Measurements from ENCODE around the gene COL9A1.

The COL9A1 gene

DNA sequence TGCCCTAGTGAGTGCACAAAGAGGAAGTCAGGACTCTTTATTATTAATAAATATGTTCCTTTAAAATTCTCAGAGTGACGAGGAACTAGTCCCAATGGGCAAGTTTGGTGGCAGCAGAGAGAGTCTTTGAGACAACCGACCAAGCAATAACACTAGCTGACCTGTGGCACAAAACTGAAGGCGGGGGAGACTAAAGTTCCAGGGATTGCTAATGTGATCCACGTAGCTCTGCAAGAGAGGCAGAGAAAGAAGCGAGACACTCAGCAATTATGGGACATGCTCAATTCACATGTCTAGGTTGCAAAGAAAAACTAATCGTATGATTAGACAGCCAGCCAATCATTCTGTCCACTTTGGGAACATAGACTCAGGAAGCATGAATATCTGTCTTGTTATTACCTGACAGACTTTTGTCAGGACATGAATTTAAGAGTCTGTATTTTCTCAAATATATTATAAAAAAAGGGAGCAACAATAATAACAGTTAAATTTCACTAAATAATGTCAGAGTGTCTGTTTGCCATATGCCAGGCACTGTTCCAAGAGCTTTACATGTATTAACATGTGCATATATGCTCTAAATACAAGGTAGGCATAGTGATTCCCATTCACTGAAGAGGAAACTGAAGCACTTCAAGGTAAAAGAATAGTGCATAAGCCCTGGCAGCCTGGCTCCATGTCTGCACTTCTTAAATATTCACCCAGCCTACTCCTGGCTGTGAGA lies 81.0 kb downstream of the COL9A1 start:
- DNase-seq, result no peak

DNA sequence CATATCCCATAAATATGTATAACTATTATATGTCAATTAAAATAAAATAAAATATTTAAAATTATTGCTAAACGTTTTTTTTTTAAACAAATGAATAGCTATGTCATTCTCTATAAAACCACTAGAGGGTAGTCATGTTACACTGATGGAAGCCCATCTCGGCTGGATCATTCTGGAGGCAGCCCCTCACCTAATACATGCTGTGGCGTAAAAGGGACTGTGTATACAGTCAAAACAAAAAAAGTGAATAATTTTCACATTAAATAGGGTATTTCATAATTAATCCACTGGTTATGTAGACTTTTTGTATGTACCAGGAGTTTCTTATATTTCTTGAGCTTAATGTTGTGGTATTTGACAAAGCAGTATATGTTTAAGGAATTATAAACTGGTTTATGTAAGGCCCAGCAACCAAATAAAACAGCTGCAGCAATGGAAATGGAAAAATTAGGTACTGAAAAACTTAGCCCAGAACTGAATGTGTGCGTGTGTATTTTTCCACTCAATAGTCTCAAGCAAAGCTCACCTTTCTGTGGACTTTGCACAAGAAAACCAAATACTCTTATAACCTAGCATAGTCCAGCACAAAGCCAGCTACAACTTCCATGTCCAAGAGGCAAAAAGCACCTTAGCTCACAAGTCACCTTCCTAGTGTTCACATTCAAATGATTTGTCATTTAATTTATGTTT lies 81.7 kb downstream of the COL9A1 start:
- DNase-seq, result peak; percentile 14

DNA sequence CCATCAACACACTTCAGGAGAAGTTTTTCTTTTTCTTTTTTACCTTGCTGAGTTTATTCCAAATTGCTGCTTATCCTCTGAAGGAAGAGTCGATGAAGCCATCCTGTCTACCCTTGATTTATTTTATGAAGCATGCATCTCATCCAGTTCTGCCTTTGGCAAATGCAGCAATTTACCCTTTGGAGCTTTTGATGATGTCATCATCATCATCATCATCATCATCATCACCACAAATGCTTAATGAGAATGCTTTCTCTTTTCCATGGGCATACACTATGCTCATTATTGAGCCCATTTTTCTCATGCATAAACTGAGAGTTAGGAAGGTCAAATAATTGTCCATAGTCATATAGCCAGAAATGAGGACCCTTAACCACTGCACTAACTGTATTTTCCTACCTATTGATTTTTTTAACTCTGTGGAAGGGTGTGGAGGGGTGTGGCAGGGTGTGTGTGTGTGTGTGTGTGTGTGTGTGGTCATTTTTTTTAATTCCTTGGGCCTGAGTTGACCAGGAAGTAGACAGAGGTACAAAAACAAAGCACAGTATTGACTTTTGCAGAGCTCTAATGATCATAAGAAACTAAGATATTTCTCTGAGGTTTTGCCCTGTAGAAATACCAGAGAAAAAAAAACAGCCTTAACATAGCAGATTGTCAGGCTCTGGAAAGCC lies 82.8 kb downstream of the COL9A1 start:
- no peak for DNase-seq

DNA sequence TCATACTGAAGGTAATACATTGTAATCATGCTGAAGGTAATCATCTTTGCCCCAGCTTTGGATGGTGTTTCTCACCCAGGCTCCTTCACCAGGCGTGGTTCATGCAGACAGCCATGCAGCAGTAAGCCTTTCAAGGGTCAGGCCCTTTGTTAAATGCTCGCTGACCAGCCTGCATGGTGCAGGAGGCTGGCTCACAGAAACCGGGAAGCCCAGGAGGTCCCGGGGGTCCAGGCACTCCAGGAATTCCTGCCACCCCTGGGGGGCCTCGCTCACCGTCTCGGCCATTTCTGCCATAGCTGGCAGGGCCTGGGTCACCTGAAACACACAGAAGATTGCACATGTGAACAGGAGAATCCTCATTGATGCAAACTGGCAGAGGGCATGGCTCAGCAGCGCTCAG lies 86.1 kb downstream of the COL9A1 start:
- DNase-seq, result no peak

DNA sequence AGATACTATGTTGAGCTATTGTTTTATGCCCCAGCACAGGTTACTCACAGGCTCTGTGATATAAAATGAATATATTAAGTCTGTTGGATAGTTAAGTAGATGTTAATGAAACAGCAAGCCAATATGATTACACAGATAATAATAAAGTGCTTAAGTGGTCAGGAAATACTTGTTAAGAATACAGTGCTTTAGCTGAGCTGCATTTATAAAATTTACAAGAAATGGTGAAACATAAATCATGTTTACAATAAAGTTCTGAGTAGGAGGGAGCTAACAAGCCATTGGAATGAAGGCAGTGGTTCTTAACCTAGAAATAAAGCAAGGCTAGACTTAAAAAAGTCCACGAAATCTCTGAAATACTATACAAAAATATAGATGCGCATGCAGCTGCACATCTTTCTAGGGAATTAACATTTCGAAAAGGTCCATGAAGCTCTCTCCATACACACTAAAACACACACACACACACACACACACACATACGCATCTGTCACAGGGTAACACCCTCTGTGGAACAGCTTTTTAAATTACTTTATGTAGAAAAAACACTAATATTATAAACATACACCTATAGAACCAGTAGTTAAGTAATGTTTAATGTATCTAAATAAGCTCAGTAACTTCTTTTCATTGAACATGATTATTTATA lies 87.3 kb downstream of the COL9A1 start:
- DNase-seq, result no peak

DNA sequence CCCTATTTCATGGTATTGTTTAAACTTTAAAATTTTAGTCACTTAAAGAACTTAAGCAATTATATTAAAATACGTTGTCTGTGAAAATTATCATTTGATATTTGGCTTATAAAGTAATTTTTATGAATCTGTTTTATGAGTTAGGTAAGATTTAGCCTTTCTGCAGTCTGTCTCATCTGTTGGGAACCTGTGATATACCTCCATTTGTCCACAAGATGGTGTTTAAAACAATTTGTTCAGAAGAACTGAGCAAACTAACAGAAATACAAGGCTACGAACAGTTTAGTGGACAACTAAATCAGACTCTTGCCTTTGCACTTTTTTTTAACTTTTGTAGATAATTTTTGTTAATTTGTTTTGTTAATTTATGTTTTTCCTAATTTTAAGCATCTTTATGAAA lies 92.4 kb downstream of the COL9A1 start:
- DNase-seq, result no peak

DNA sequence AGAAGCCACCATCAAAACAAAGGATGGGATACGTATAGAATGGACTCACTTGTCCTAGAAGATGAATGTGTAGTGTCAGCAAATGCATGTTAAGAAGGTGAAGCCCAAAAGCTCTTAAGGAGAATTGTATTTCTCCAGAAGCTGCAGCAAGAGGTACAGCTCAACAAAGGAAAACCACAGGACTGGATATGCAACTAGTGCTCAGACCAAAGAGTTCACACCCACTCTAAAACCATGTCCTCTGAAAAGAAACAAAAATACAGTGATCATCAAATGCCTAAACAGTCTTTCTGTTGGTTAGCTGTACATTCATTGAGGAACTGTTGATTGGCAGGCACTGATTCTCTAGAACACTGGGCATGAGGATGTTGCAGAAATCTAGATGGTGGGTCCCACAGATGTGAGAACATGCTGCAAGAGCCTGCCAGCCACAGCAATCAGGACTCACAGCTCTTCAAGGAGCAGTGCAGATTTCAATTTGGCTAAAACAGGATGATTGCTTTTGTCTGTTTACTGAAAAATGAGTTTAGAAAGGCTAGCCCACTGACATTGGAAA lies 94.6 kb downstream of the COL9A1 start:
- no peak for DNase-seq

DNA sequence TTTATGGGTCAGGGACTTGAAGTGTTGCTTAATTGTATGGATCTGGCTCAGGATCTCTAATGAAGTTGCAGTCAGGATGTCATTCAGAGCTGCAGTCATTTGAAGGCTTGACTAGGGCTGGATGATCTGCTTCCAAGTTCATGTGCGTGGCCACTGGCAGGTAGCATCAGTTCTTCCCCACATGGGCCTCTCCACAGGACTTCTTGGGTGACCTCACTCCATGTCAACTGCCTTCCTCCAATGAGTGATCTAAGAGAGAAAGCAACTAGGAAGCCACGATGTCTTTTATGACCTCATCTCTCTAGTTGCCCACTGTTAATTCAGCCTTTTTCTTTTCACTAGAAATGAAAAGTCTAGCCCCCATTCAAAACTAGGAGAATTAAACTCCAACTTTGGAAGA lies 104.1 kb downstream of the COL9A1 start:
- no peak for DNase-seq

DNA sequence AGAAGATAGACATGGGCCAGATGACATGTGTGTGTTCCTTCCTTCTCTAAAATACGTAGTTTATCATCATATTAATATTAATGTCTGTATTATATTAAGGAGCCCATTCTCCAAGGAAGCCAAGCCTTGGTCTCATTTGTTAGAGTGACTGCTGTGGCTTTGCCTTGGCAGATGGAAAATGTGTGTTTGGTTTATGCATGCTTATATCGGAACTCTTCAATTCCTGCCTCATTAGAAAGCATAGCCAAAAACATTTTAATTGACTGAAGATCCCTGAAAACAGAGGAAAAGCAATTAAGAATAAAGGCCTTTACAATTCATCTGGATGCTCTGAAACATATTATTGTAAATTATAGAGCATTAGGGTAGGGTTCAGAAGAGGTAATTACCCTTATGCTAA lies 106.4 kb downstream of the COL9A1 start:
- DNase-seq, result no peak

DNA sequence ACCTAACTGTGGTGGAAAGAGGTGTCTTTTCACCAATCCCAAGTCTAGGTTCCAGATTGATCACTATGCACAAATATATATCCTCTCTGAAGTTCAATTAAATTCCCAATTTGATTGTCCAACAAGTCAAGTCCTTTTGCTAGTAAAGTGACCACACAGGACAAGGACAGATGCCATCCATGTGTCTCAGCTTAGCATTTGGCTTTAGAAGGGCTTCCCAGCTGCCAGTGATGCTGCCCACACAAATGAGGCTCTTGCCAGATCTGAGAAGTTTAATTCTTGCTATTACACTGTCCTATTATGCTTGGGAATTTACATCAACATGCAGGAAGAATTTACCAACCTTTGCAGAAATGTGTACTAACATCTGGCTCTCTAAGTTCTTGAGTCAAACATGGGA lies 108.5 kb downstream of the COL9A1 start:
- DNase-seq, result no peak

DNA sequence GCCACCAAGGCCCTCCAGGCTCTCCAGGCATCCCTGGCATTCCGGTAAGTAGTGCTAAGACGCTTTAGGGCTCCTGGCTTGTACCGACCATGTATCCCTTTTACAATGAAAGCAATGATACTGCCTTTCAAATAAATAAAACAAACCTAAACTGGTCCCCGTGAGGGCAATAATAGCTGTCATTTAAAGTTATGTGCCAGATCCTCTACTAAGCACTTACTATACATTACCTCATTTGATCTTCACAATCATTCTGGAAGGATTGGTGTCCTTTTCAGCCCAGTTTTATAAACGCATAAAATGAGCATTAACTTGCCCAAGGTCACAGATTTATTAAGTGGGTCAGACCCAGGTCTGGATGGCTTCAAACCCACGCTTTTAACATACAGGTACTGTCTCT lies 114.7 kb downstream of the COL9A1 start:
- DNase-seq, result no peak

DNA sequence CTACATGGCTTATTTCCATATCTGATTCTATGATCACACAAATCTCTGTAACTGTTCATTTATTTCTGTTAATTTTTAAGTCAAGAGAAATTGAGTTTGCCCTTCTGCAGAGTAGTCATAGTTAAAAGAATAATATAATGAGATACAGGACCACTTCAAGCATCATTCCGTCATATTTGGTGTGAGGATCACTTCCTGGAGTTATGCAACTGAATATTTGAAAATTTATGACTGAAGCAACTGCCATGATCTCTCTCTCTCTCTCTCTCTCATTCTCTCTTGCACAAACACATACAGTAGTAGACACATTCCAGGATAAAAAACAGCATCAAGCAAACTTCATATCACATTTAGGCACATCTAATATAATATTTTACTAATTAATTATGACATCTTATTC lies 116.4 kb downstream of the COL9A1 start:
- no peak for DNase-seq

DNA sequence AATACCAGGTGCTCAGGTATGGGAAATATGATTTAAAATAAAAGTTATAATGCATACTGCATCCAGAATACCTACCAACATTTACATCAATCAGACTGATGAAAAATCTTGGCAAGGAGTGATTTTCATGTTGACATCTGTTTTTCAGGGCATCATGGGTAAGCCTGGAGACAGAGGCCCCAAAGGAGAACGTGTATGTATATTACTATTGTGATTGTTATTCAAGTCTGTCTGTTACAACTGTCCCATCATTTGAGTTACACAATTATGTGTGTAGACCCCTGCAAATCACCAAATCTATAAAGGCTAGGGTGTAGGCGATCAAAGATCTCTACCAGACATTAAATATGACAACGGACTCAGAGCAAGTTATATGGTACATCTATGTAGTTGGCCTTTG lies 118.2 kb downstream of the COL9A1 start:
- no peak for DNase-seq

DNA sequence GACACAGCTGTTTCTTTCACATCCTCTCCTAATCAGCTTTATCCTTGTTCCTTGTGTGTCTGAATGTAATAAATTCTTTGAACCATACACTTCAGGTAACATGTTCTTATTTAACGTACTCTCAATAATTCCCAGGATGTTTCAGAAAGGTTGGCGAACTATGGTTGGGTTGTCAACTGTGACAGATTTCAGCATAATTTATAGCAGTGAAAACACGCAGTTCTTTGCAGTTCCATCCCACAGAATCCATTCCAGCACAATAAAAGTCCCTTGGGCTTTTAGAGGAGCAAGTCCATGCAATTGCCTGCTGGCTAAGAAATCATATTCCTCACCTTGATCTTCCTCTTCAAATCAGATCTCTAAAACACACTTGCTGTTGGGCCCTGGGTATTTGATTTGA lies 119.3 kb downstream of the COL9A1 start:
- no peak for DNase-seq

DNA sequence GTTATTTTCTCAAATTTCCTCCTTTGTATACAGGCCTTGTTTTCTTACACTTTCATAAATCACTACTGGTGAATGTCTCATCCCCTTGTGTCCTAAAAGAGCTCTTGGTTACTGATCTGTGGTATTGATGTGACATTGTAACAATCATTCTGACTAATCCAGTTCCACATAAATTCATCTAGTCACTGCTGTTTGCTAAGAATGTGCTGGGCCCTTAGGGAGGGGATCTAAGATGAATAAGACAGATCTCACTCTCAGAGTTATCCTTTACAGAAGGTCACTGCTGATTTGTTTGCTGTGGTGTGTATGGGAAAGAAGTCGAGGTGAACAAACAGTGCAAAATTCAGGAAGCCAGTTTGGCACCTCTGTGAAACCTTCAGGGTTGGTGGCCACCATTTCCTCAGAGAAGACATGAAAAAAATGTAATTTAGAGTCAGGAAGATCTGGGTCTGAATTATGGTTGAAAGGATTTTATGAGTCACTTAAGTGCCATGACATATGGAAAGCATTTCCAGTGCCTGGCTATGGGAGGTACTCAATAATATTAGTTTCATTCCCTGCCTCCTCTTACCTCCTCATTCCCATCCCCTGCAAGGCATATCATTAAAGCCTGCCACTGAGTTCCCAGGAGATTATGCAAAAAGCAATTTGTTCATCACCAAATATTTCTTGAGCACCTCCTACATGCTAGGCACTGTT lies 121.8 kb downstream of the COL9A1 start:
- DNase-seq, result no peak

DNA sequence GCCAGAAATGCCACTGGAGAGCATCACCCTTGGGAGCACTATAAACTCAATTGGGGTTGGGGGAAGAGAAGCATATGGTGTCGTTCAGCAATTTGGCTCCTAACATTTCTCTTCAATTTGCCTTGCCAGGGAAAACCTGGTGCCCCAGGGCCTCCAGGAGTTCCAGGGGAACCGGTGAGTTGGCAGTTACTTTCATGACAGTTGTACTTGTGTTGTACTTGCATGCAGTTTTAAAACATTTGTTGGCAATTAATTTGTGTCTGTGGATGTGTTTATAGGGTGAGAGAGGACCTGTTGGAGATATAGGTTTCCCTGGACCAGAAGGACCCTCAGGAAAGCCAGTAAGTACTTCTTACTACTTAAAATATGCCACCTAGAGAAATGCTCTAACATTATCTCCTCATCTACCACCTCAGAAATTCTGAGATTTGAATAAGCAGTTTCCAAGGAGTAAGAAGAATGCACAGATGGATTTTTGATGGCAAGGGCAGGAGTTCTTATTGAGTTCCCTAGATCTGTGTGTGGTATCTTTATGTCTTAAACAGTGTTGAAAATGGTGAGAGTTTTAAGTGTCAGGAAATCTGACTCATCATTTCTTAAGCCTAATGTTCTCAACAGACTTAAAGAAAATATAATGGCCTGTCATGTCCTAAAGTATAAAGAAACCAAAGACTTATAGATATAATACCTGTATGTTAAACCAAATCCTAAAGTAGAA lies 122.5 kb downstream of the COL9A1 start:
- no peak for DNase-seq

DNA sequence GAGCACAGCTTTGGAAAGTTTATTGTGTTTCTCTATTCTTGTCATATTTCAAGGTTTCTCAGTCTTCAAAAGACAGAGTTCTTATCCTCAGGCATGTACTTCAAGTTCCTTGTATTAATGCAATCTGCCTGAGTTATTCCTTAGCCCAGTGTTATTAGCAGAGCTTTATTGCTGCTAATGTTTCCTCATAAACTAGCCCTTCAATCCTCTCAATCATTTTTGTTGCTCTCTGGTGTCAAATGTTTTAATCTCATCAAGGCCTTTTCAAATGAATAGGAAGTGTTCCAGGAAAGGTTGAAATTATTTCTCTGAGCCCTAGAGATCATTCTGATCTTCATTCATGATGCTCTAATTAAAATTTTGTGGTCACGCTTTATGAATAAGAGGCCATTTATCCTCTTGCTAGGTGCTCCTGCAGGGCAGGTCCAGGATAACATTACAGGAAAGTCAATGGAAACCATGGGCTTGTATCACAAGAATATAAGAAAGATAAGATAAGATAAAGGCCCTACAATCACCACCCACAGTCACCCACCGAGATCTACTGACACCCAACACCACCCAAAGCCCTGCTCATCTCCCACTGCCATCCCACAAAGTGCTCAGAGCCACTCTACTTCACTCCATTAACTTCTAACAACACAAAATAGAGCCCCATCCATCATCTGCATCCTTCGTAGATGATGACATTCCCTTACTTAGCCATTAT lies 125.9 kb downstream of the COL9A1 start:
- no peak for DNase-seq

DNA sequence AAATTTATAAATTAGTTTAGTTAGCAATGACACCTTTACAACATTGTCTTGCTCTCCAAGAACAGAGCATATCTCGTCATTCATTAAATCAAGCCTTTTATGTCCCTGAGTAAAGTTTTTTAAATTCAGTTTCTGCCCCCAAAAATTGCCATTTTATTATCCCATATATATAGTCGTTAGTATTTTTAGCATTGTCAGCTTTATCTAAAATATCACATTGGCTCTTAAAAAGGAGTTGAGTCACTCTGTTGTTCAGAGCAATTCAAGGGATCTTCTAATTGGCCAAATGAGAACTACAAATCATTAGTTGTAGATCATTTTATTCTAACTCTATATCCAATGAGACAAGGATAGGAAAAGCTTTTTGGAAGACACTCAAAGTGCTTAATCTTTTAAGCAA lies 127.1 kb downstream of the COL9A1 start:
- DNase-seq, result no peak

DNA sequence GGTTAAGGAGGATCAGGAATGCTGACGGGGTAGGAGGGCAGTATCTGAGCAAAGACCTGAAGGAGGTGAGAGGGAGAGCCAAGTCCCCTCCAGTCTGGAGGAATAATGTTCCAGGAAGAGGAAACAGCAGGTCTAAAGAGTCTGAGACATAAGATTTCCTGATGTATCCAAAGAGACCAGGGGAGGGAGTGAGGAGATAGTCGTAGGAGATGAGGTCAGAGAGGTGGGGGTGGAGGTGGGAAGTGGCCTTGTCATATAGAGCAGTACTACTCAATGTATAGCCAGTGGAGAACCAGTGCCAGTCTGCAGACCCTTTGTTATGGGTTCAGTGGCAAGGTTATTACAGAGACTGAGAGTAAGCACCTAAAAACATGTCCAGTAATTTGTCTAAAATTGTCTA lies 130.6 kb downstream of the COL9A1 start:
- DNase-seq, result no peak

DNA sequence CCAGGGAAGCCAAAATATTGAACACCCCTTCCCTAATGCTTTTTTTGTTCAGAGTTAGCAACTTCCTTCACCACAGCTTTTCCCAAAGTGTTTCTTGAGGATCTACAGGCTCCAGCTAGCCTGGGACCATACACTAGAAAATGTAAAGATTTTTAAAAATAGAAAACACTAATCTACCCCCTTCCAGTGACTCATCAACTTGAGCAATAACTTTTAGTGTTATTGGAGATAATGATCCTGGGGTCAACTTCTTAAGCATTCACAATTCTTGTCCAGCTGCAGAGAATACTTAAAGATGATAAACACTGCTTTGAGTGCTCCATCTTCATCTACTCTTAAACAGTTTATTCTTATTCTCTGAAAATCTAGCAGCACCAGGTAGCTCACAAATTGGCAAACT lies 131.6 kb downstream of the COL9A1 start:
- DNase-seq, result no peak

DNA sequence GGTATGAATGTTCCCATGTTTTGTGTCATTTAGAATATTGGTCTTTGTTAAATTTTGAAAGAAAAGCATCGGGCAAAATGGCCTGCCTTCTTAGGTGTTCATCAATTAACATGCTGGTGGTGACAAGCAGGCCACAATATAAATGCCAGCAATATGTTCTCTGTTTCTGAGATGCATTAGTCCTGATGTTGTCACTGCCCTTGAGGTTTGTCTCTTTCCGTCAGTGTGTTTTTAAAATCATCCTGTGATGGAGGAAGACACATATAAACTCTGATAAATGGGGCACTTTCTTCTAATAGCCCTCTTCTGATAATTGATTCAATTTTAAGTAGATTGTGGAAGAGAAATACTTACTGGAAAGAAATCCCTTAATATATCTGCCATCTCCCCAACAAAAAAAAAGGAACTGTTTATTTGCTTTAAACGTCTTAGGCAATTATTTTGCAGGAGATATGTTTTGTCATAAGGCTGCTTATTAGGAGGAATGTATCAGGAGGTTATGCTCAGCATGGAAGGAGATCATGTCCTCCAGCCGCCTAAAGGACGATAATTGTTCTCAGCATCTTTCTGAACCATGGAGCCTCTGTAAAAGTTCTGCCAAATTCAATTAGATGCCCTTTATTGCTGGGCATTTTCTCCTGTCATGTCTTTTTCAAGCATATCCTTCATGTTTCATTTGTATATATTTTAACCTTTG lies 134.1 kb downstream of the COL9A1 start:
- DNase-seq, result no peak
